A673 (cell line): Measurements from ENCODE around the gene RDX. TPM values are rescaled to one million over a fixed set of nuclear protein-coding genes. Genes with fewer than 3 reads are reported as not detected.
A peak's percentile ranks its signal among the peaks of the same experiment; 100 is the strongest.

Experiments used
- BruUV-seq: library from RNA; stranded (reverse); fragments of 400-500 nt; replicated peaks from 2 replicates; lab custom pipeline; 2021; lab: Mats Ljungman, UMichigan
- CTCF ChIA-PET: fragments of 300-600 bp; sonication (Branson Sonifier 250); formaldehyde crosslinking; loops from one replicate; lab custom pipeline; 2022; ENCODE audit warnings: antibody characterized with exemption; lab: Charles Lee
- POLR2A ChIA-PET: fragments of 300-600 bp; sonication (Branson Sonifier 250); formaldehyde crosslinking; loops from one replicate; lab custom pipeline; 2022; ENCODE audit warnings: antibody characterized with exemption; ENCODE audit not compliant: low non-redundant PET; lab: Charles Lee
- DNase-seq: peaks from one replicate; pipeline ENCODE4 v3.0.0-alpha.2; 2015; ENCODE audit warnings: low spot score
- H3K27ac ChIP-seq: fragments of 200-600 bp; sonication (generic); 2 replicates; pipeline ENCODE4 v1.5.1; 2016; ENCODE audit warnings: mixed run types, low read depth, mild to moderate bottlenecking, mixed read lengths, antibody characterized with exemption, low read length; ENCODE audit not compliant: poor library complexity, severe bottlenecking
- H3K27me3 ChIP-seq: fragments of 200-600 bp; sonication (generic); replicated peaks from 2 replicates; pipeline ENCODE4 v1.6.1; 2017; ENCODE audit warnings: mixed run types, low read depth, mild to moderate bottlenecking, mixed read lengths, antibody characterized with exemption, low read length; ENCODE audit not compliant: insufficient read depth, poor library complexity
- H3K36me3 ChIP-seq: fragments of 200-600 bp; sonication (generic); 2 replicates; pipeline ENCODE4 v1.6.1; 2016; ENCODE audit warnings: mixed run types, mild to moderate bottlenecking, mixed read lengths, antibody characterized with exemption, low read length; ENCODE audit not compliant: insufficient read depth, poor library complexity, severe bottlenecking
- H3K4me1 ChIP-seq: fragments of 200-600 bp; sonication (generic); 2 replicates; pipeline ENCODE4 v1.6.1; 2017; ENCODE audit warnings: mixed run types, mild to moderate bottlenecking, mixed read lengths, antibody characterized with exemption, low read length; ENCODE audit not compliant: insufficient read depth, poor library complexity, severe bottlenecking
- H3K4me3 ChIP-seq: fragments of 200-600 bp; sonication (generic); 2 replicates; pipeline ENCODE4 v1.5.1; 2016; ENCODE audit warnings: low read depth, mixed run types, mild to moderate bottlenecking, mixed read lengths, low read length; ENCODE audit not compliant: poor library complexity, severe bottlenecking
- H3K9me3 ChIP-seq: fragments of 200-600 bp; sonication (generic); 2 replicates; pipeline ENCODE4 v1.6.1; 2016; ENCODE audit warnings: mixed run types, low read depth, mild to moderate bottlenecking, mixed read lengths, antibody characterized with exemption, low read length; ENCODE audit not compliant: poor library complexity, severe bottlenecking
- EZH2 ChIP-seq: fragments of 200-600 bp; sonication (generic); IDR thresholded peaks from 2 replicates; pipeline ENCODE4 v1.6.1; 2017; ENCODE audit warnings: borderline replicate concordance, low read depth, mild to moderate bottlenecking, mixed read lengths, antibody characterized with exemption, low read length; ENCODE audit not compliant: poor library complexity, severe bottlenecking
- intact Hi-C: fragments of 100-400 bp; cut with micrococcal nuclease; formaldehyde crosslinking; loops from one replicate; pipeline ENCODE4 v1.10.0; 2022; ENCODE audit not compliant: unreplicated experiment
- total RNA-seq: library from RNA; stranded (reverse); gene quantifications from 2 replicates; pipeline ENCODE4 v1.2.3, GENCODE V29; 2021
- TF ChIP-seq, protein P1 (sequence below): fragments of 300-800, 200-600 bp; sonication (generic); conservative IDR thresholded peaks from 2 replicates; pipeline ENCODE4 v1.5.1; 2017; ENCODE audit warnings: low read depth, mild to moderate bottlenecking, antibody characterized with exemption, low read length, moderate library complexity, mixed read lengths

Gene RDX
- total RNA-seq, 1 experiment from 2014 or later: 395 TPM

DNA sequence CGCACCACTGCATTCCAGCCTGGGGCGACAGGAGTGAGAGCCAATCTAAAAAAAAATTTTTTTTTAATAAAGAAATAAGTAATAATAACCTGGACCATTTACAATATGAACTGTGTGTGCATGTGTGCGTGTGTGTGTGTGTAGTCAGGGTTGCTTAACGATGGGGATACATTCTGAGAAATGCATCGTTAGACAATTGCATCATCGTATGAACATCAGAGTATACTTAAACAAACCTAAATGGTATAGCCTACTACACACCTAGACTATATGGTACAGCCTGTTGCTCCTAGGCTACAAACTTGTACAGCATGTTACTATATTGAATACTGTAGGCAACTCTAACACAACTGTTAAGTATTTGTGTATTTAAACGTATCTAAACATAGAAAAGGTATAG is 26.4 kb downstream of the RDX start:
- ChIA-PET POLR2A (no interaction called here), CTCF (no interaction called here)
- DNase-seq: no peak
- H3K27me3 ChIP-seq: no peaks in the 10 kb centered on the region
- intact Hi-C loops: no loop called here
- TF ChIP-seq, protein P1, sequence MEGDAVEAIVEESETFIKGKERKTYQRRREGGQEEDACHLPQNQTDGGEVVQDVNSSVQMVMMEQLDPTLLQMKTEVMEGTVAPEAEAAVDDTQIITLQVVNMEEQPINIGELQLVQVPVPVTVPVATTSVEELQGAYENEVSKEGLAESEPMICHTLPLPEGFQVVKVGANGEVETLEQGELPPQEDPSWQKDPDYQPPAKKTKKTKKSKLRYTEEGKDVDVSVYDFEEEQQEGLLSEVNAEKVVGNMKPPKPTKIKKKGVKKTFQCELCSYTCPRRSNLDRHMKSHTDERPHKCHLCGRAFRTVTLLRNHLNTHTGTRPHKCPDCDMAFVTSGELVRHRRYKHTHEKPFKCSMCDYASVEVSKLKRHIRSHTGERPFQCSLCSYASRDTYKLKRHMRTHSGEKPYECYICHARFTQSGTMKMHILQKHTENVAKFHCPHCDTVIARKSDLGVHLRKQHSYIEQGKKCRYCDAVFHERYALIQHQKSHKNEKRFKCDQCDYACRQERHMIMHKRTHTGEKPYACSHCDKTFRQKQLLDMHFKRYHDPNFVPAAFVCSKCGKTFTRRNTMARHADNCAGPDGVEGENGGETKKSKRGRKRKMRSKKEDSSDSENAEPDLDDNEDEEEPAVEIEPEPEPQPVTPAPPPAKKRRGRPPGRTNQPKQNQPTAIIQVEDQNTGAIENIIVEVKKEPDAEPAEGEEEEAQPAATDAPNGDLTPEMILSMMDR: no peak
- no peak for TF ChIP-seq EZH2
- peaks cover 67% of the 10 kb centered on the region for H3K36me3 ChIP-seq
- H3K4me3 ChIP-seq: no peak overlapping the region
- H3K27ac ChIP-seq: no peak overlapping the region
- no TSS peak for BruUV-seq
- no peaks in the 10 kb centered on the region for H3K4me1 ChIP-seq
- no peaks in the 10 kb centered on the region for H3K9me3 ChIP-seq

DNA sequence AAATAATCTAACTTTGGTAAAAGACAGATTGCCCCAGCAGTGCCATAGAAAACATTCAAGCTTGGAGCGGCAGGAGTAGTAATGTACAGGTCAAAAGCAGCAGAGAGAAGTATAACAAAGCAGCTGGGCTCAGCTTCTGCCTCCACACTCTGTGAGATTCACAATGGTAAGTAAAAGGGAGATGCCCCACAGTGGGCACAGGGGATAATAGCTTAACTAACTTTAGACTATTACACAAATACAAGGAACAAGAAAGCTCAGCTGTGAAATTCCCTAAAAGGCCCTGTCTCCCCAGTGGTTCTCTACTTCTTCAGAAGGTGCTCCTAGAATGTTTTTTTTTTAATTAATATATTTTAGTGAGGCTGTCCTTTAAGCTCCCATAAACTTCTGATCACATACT is 28.0 kb downstream of the RDX start:
- no peaks in the 10 kb centered on the region for H3K27me3 ChIP-seq
- BruUV-seq: no TSS peak
- no peaks in the 10 kb centered on the region for H3K9me3 ChIP-seq
- no peak for TF ChIP-seq EZH2
- TF ChIP-seq, protein P1: no peak
- H3K4me1 ChIP-seq: no peaks in the 10 kb centered on the region
- peaks cover 77% of the 10 kb centered on the region for H3K36me3 ChIP-seq
- POLR2A ChIA-PET: interaction anchor here (0.6 kb wide), 1 partner anchor 22 kb away, joined by 5 read pairs; no protein-coding TSS in a partner anchor
- intact Hi-C loops: no loop called here
- no peak overlapping the region for H3K4me3 ChIP-seq
- DNase-seq: no peak
- peak overlapping the region; percentile 41 for H3K27ac ChIP-seq
- CTCF ChIA-PET: no interaction called here

DNA sequence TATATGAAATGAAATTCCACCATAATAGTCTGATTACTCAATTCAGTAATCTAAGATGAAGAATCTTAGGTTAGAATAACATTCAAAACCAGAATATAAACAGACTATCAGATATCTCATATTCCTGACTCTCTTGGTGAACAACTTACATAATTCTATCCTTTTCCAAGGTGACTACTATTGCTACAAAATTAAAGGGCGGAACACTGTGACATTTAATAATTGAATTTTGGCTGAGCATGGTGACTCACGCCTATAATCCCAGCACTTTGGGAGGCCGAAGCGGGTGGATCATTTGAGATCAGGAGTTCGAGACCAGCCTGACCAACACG is 34.4 kb downstream of the RDX start:
- Histone ChIP-seq H3K27me3 (no peaks in the 10 kb centered on the region), H3K9me3 (no peaks in the 10 kb centered on the region), H3K27ac (no peak overlapping the region), H3K4me3 (no peak overlapping the region), H3K4me1 (peaks cover 5% of the 10 kb centered on the region), H3K36me3 (peaks cover 84% of the 10 kb centered on the region)
- CTCF ChIA-PET: no interaction called here
- no TSS peak for BruUV-seq
- no peak for DNase-seq
- intact Hi-C loops: no loop called here
- POLR2A ChIA-PET: no interaction called here
- no peak for TF ChIP-seq EZH2
- TF ChIP-seq, protein P1: no peak
